ENCODE data around the gene CARNS1.

CARNS1 gene

GRCh38 chr11:67367761-67368227 lies 47.7 kb upstream of the CARNS1 start:
- Histone ChIP-seq H3K27ac (no peak overlapping the region), H3K9me3 (no peaks in the 10 kb centered on the region), H3K36me3 (no peaks in the 10 kb centered on the region), H3K4me3 (ENCODE audit: low read depth in 1 of 2, low read length in 1 of 2) (no peak overlapping the region), H3K27me3 (no peaks in the 10 kb centered on the region), H3K4me1 (ENCODE audit: control insufficient read depth in 1 of 2, insufficient read depth in 1 of 2, low read depth in 1 of 2, low read length in 1 of 2) (peaks cover 36 to 46% of the 10 kb centered on the region in 2 experiments)
- TF ChIP-seq CTCF (IDR thresholded peaks at IDR 0.05), result no peak

- Histone ChIP-seq H3K36me3 (no peaks in the 10 kb centered on the region), H3K27me3 (no peaks in the 10 kb centered on the region), H3K4me3 (ENCODE audit: low read depth in 1 of 2, low read length in 1 of 2) (no peak overlapping the region), H3K4me1 (ENCODE audit: control insufficient read depth in 1 of 2, insufficient read depth in 1 of 2, low read depth in 1 of 2, low read length in 1 of 2) (peaks cover 36 to 52% of the 10 kb centered on the region in 2 experiments), H3K27ac (no peak overlapping the region), H3K9me3 (no peaks in the 10 kb centered on the region)
- TF ChIP-seq CTCF (IDR thresholded peaks at IDR 0.05), result no peak
Observed at GRCh38 chr11:67368621-67369020, 46.9 kb upstream of the CARNS1 start.

GRCh38 chr11:67369275-67369674 lies 46.2 kb upstream of the CARNS1 start:
- TF ChIP-seq CTCF (IDR thresholded peaks at IDR 0.05), result no peak
- Histone ChIP-seq H3K36me3 (no peaks in the 10 kb centered on the region), H3K4me3 (ENCODE audit: low read depth in 1 of 2, low read length in 1 of 2) (no peak overlapping the region), H3K27ac (no peak overlapping the region), H3K4me1 (ENCODE audit: control insufficient read depth in 1 of 2, insufficient read depth in 1 of 2, low read depth in 1 of 2, low read length in 1 of 2) (peaks cover 42 to 58% of the 10 kb centered on the region in 2 experiments), H3K9me3 (no peaks in the 10 kb centered on the region), H3K27me3 (no peaks in the 10 kb centered on the region)

- Histone ChIP-seq H3K9me3 (no peaks in the 10 kb centered on the region), H3K4me3 (ENCODE audit: low read depth in 1 of 2, low read length in 1 of 2) (no peak overlapping the region), H3K36me3 (no peaks in the 10 kb centered on the region), H3K27ac (no peak overlapping the region), H3K4me1 (ENCODE audit: control insufficient read depth in 1 of 2, insufficient read depth in 1 of 2, low read depth in 1 of 2, low read length in 1 of 2) (peaks cover 48 to 64% of the 10 kb centered on the region in 2 experiments), H3K27me3 (no peaks in the 10 kb centered on the region)
- no peak for TF ChIP-seq CTCF (IDR thresholded peaks at IDR 0.05)
Observed at GRCh38 chr11:67369801-67370284, 45.6 kb upstream of the CARNS1 start.

GRCh38 chr11:67370351-67371076 lies 45.0 kb upstream of the CARNS1 start:
- H3K27me3 ChIP-seq, result peaks cover 3% of the 10 kb centered on the region
- no peak for TF ChIP-seq CTCF (IDR thresholded peaks at IDR 0.05)
- no peaks in the 10 kb centered on the region for H3K36me3 ChIP-seq
- H3K4me3 ChIP-seq (ENCODE audit: low read depth in 1 of 2, low read length in 1 of 2), result no peak overlapping the region
- no peaks in the 10 kb centered on the region for H3K9me3 ChIP-seq
- H3K4me1 ChIP-seq (ENCODE audit: control insufficient read depth in 1 of 2, insufficient read depth in 1 of 2, low read depth in 1 of 2, low read length in 1 of 2), result peaks cover 48 to 65% of the 10 kb centered on the region in 2 experiments
- H3K27ac ChIP-seq, result peak overlapping the region; percentile 82
